Neural progenitor cell (in vitro differentiated cells): ENCODE data around the gene SUPT4H1.

Experiments used
- CTCF ChIP-seq: fragments of 200-600 bp; sonication (generic); IDR thresholded peaks from 2 replicates; pipeline ENCODE4 v1.5.1; 2017; ENCODE audit warnings: antibody characterized with exemption, mild to moderate bottlenecking
- EZH2phosphoT487 ChIP-seq: fragments of 200-600 bp; sonication (generic); IDR thresholded peaks from 2 replicates; pipeline ENCODE4 v1.6.1; 2017; ENCODE audit warnings: antibody characterized with exemption

- TF ChIP-seq CTCF (no peak), EZH2phosphoT487 (no peak)
These were observed at the start of gene SUPT4H1 for GRCh38 chr17:58351831-58352595.
